Mucosa of rectum (tissue), 2 donors: Measurements from ENCODE around the gene MED23.
A peak's percentile ranks its signal among the peaks of the same experiment; 100 is the strongest.

Source experiments
- H3K27ac ChIP-seq, 2 donors: one replicate each; pipeline ENCODE4 v1.7.0; 2013; ENCODE audit warnings: inconsistent platforms in 2 of 2, low read depth in 2 of 2, low read length in 2 of 2
- H3K27me3 ChIP-seq, 2 donors: one replicate each; pipeline ENCODE4 v1.7.0; 2013; ENCODE audit warnings: low read length in 2 of 2; ENCODE audit not compliant: control insufficient read depth in 2 of 2, insufficient read depth in 2 of 2
- H3K36me3 ChIP-seq, 2 donors: one replicate each; pipeline ENCODE4 v1.7.0; 2013; ENCODE audit warnings: low read length in 2 of 2; ENCODE audit not compliant: control insufficient read depth in 2 of 2, insufficient read depth in 2 of 2
- H3K4me1 ChIP-seq, 2 donors: one replicate each; pipeline ENCODE4 v1.7.0; 2013; ENCODE audit warnings: low read length in 2 of 2, mild to moderate bottlenecking in 1 of 2; ENCODE audit not compliant: control insufficient read depth in 2 of 2, insufficient read depth in 2 of 2
- H3K4me3 ChIP-seq, 2 donors: one replicate each; pipeline ENCODE4 v1.7.0; 2013; ENCODE audit warnings: low read length in 2 of 2
- H3K9ac ChIP-seq, 2 donors: one replicate each; pipeline ENCODE4 v1.7.0; 2013; ENCODE audit warnings: low read length in 2 of 2, low read depth in 1 of 2, mild to moderate bottlenecking in 1 of 2
- H3K9me3 ChIP-seq, 2 donors: one replicate each; pipeline ENCODE4 v1.7.0; 2013; ENCODE audit warnings: low read length in 2 of 2; ENCODE audit not compliant: control insufficient read depth in 2 of 2
- donor health status: healthy.
- donor health status: Normal muscosa, but diverticular disease.

MED23 gene

DNA sequence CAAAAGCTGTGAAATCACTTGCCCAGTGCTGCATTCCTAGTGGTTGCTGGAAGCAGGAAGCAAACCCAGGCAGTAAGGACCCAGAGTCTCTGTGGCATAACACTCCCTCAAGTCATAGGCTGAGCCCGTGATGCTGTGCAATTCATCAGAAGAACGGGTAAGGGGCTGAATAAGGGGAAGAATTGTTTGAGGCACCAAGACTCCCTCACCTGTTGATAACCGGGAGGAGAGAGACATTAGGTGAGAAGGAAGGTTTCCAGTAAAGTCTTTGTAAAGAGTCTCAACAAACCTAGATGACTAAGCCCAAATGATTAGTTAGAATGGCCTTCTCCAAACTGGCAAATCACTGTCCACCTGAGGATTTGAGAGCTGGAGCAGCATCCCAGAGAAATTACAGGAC, 27.3 kb upstream of the MED23 start:
- no peaks in the 10 kb centered on the region for H3K27me3 ChIP-seq
- H3K27ac ChIP-seq: no peak overlapping the region
- no peak overlapping the region for H3K4me3 ChIP-seq
- H3K9me3 ChIP-seq: no peaks in the 10 kb centered on the region
- H3K9ac ChIP-seq: peak overlapping the region in 1 of 2 donors; percentile 17
- H3K4me1 ChIP-seq: peaks cover 12 to 23% of the 10 kb centered on the region in 2 donors
- H3K36me3 ChIP-seq: peaks cover 0 to 3% of the 10 kb centered on the region in 2 donors

DNA sequence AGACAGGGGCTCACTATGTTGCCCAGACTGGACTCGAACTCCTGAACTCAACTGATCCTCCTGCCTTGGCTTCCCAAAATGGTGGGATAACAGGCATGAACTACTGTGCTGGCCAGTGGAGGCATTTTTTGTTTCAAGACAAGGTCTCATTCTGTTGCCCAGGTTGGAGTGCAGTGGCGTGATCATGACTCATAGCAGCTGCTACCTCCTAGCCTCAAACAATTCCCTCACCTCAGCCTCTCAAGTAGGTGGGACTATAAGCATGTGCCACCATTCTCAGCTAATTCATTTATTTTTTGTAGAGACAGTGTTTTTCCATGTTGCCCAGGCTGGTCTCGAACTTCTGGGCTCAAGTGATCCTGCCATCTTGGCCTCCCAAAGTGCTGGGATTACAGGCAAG, 26.3 kb upstream of the MED23 start:
- Histone ChIP-seq H3K4me3 (no peak overlapping the region), H3K27me3 (no peaks in the 10 kb centered on the region), H3K36me3 (peaks cover 0 to 3% of the 10 kb centered on the region in 2 donors), H3K4me1 (peaks cover 12 to 30% of the 10 kb centered on the region in 2 donors), H3K9ac (no peak overlapping the region), H3K9me3 (no peaks in the 10 kb centered on the region), H3K27ac (no peak overlapping the region)

GRCh38 chr6:131652472-131652871, 24.4 kb upstream of the MED23 start:
- Histone ChIP-seq H3K9ac (no peak overlapping the region), H3K9me3 (no peaks in the 10 kb centered on the region), H3K27ac (peak overlapping the region; percentile 42 to 43), H3K36me3 (peaks cover 0 to 3% of the 10 kb centered on the region in 2 donors), H3K4me1 (peaks cover 12 to 30% of the 10 kb centered on the region in 2 donors), H3K4me3 (no peak overlapping the region), H3K27me3 (no peaks in the 10 kb centered on the region)

DNA sequence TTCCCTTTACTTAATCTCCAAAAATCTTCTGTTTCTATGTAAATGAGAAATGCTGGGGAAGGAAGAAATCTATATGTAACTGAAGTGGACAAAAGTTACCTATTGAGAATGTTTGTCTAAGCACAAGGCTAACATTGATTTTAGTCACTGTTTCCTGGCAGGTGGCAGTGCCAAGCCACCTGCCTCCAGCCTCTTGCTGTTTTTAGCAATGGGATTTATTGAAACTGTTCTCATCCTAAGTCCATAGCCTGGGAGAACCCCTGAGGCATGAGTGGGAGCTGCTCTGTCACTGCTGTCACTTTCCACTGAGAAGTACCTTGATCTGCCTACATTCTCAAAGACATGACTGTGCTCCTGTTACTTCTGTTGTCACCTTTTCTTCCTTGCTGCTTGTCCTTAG, 23.7 kb upstream of the MED23 start:
- H3K27ac ChIP-seq: peak overlapping the region; percentile 74 to 78
- H3K9me3 ChIP-seq: no peaks in the 10 kb centered on the region
- H3K4me1 ChIP-seq: peaks cover 12 to 30% of the 10 kb centered on the region in 2 donors
- peaks cover 0 to 3% of the 10 kb centered on the region in 2 donors for H3K36me3 ChIP-seq
- no peaks in the 10 kb centered on the region for H3K27me3 ChIP-seq
- H3K4me3 ChIP-seq: no peak overlapping the region
- H3K9ac ChIP-seq: peak overlapping the region; percentile 31 to 36

- H3K4me3 ChIP-seq: no peak overlapping the region
- H3K27ac ChIP-seq: no peak overlapping the region
- no peaks in the 10 kb centered on the region for H3K27me3 ChIP-seq
- H3K4me1 ChIP-seq: peaks cover 3 to 33% of the 10 kb centered on the region in 2 donors
- H3K36me3 ChIP-seq: no peaks in the 10 kb centered on the region
- no peak overlapping the region for H3K9ac ChIP-seq
- H3K9me3 ChIP-seq: no peaks in the 10 kb centered on the region
Observed at GRCh38 chr6:131646249-131646670, 18.2 kb upstream of the MED23 start.

DNA sequence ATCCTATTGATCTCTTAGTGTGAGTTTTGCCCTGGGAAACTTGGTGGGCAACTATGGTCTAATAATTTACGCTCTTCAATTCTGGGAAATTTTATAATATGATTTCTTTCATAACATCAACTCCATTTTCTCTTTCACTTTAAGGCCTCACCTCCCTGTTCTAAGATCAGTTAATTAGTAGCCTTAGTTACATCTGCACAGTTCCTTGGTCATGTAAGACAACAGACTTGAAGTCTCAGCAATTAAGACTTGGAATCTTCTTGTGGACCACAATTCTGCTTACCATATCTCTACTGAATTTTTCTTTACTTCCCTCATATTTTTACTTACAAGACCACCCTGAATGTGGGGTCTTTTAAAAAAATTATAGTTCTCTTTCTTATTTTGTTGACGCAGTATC, 17.8 kb upstream of the MED23 start:
- Histone ChIP-seq H3K27me3 (no peaks in the 10 kb centered on the region), H3K4me3 (no peak overlapping the region)

GRCh38 chr6:131644921-131645320, 16.9 kb upstream of the MED23 start:
- Histone ChIP-seq H3K27me3 (no peaks in the 10 kb centered on the region), H3K9ac (no peak overlapping the region), H3K27ac (peak overlapping the region in 1 of 2 donors; percentile 9), H3K9me3 (no peaks in the 10 kb centered on the region), H3K4me1 (peaks cover 3 to 23% of the 10 kb centered on the region in 2 donors), H3K36me3 (no peaks in the 10 kb centered on the region), H3K4me3 (no peak overlapping the region)

More for the DNA sequence above, 17.8 kb upstream of the MED23 start:
- Histone ChIP-seq H3K9ac (no peak overlapping the region), H3K27ac (no peak overlapping the region), H3K4me1 (peaks cover 3 to 30% of the 10 kb centered on the region in 2 donors), H3K36me3 (no peaks in the 10 kb centered on the region), H3K9me3 (no peaks in the 10 kb centered on the region)

- Histone ChIP-seq H3K36me3 (no peaks in the 10 kb centered on the region), H3K9ac (no peak overlapping the region), H3K4me3 (no peak overlapping the region), H3K27me3 (no peaks in the 10 kb centered on the region), H3K9me3 (no peaks in the 10 kb centered on the region), H3K4me1 (peaks cover 3 to 20% of the 10 kb centered on the region in 2 donors), H3K27ac (no peak overlapping the region)
Observed at GRCh38 chr6:131643855-131644460, 15.9 kb upstream of the MED23 start.

DNA sequence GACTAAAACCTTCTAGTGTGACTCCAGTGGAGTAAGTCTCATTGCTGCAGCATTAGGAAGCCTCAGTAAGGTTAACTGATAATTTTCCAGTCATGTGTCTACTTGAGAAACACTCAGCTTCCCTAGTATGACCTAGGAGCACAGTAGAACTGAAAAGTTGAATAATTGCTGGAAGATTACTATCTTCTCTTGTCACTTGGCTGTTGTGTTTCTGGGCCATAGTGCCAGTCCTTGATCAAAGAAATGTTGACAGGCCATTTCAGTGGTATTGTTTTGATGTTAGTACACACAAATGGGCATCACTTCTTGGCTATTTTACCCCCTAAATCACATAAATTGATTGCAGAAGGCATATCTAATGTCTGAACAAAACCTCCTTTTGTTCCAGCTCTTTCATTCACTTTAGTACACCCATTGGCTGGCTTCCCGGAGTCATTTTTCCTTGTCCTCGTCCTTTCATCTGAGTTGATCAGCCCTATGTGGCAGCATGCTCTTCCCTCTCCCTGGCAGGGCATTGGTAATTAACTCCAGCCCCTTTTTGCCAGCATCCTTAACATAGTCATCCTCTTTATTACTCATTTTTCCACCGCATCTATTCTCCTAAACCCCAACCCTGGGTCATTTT, 15.1 kb upstream of the MED23 start:
- no peaks in the 10 kb centered on the region for H3K27me3 ChIP-seq
- no peaks in the 10 kb centered on the region for H3K36me3 ChIP-seq
- no peaks in the 10 kb centered on the region for H3K9me3 ChIP-seq
- H3K9ac ChIP-seq: no peak overlapping the region
- peak overlapping the region; percentile 16 to 34 for H3K27ac ChIP-seq
- no peak overlapping the region for H3K4me3 ChIP-seq
- H3K4me1 ChIP-seq: peaks cover 3 to 23% of the 10 kb centered on the region in 2 donors

GRCh38 chr6:131642565-131642964, 14.5 kb upstream of the MED23 start:
- Histone ChIP-seq H3K4me1 (peaks cover 3 to 23% of the 10 kb centered on the region in 2 donors), H3K27me3 (no peaks in the 10 kb centered on the region), H3K9me3 (no peaks in the 10 kb centered on the region), H3K9ac (no peak overlapping the region), H3K36me3 (no peaks in the 10 kb centered on the region), H3K27ac (peak overlapping the region in 1 of 2 donors; percentile 34), H3K4me3 (no peak overlapping the region)
